Activated T-cell treated with anti-CD3 and anti-CD28 coated beads for 1 hour (primary cell): ENCODE measurements around the gene MAB21L3.

Experiments
- DNase-seq: peaks from one replicate; pipeline ENCODE4 v3.0.0-alpha.2; 2020; ENCODE audit warnings: low read depth

Gene MAB21L3

GRCh38 chr1:116166011-116166571 lies 54.9 kb downstream of the MAB21L3 start:
- DNase-seq: no peak

- DNase-seq: no peak
These were observed 55.5 kb downstream of the MAB21L3 start for GRCh38 chr1:116166655-116167054.

GRCh38 chr1:116167625-116168276 lies 56.6 kb downstream of the MAB21L3 start:
- no peak for DNase-seq

- peak; percentile 77 for DNase-seq
These were observed 57.3 kb downstream of the MAB21L3 start for GRCh38 chr1:116168277-116169032.

GRCh38 chr1:116169898-116170297 lies 58.7 kb downstream of the MAB21L3 start:
- DNase-seq: no peak

- DNase-seq: no peak
These were observed 59.8 kb downstream of the MAB21L3 start for GRCh38 chr1:116170721-116171589.

- no peak for DNase-seq
These were observed 61.5 kb downstream of the MAB21L3 start for GRCh38 chr1:116172666-116173065.

- DNase-seq: no peak
These were observed 64.4 kb downstream of the MAB21L3 start for GRCh38 chr1:116175611-116176010.

GRCh38 chr1:116176306-116176789 lies 65.1 kb downstream of the MAB21L3 start:
- no peak for DNase-seq

GRCh38 chr1:116177861-116178260 lies 66.7 kb downstream of the MAB21L3 start:
- DNase-seq: no peak

- no peak for DNase-seq
These were observed 67.6 kb downstream of the MAB21L3 start for GRCh38 chr1:116178837-116179236.

GRCh38 chr1:116179419-116179818 lies 68.2 kb downstream of the MAB21L3 start:
- no peak for DNase-seq

- no peak for DNase-seq
These were observed 68.8 kb downstream of the MAB21L3 start for GRCh38 chr1:116179964-116180363.

- no peak for DNase-seq
These were observed 71.0 kb downstream of the MAB21L3 start for GRCh38 chr1:116182019-116182714.
